A673 (cell line): ENCODE results near the gene TOM1.

Source experiments
- CTCF ChIP-seq: fragments of 300-800, 200-600 bp; sonication (generic); conservative IDR thresholded peaks from 2 replicates; pipeline ENCODE4 v1.5.1; 2017; ENCODE audit warnings: low read depth, mild to moderate bottlenecking, antibody characterized with exemption, low read length, moderate library complexity, mixed read lengths
- EZH2 ChIP-seq: fragments of 200-600 bp; sonication (generic); IDR thresholded peaks from 2 replicates; pipeline ENCODE4 v1.6.1; 2017; ENCODE audit warnings: borderline replicate concordance, low read depth, mild to moderate bottlenecking, mixed read lengths, antibody characterized with exemption, low read length; ENCODE audit not compliant: poor library complexity, severe bottlenecking

- TF ChIP-seq CTCF = no peak
- no peak for TF ChIP-seq EZH2
These were observed 85.4 kb downstream of the TOM1 start for GRCh38 chr22:35384975-35385588.
